RCC 7860 (cell line): ENCODE data around the gene UNC119B.

ENCODE experiments used
- DNase-seq: peaks from one replicate; pipeline ENCODE4 v3.0.0-alpha.2; 2015; ENCODE audit warnings: low spot score
- FAIRE-seq: peaks from 2 replicates; lab custom pipeline; 2012; peaks lifted over from hg19 to GRCh38; lab: Jason Lieb, UNC

Gene UNC119B

GRCh38 chr12:120687578-120688289 lies 22.5 kb upstream of the UNC119B start:
- no peak for DNase-seq
- no peak for FAIRE-seq

DNA sequence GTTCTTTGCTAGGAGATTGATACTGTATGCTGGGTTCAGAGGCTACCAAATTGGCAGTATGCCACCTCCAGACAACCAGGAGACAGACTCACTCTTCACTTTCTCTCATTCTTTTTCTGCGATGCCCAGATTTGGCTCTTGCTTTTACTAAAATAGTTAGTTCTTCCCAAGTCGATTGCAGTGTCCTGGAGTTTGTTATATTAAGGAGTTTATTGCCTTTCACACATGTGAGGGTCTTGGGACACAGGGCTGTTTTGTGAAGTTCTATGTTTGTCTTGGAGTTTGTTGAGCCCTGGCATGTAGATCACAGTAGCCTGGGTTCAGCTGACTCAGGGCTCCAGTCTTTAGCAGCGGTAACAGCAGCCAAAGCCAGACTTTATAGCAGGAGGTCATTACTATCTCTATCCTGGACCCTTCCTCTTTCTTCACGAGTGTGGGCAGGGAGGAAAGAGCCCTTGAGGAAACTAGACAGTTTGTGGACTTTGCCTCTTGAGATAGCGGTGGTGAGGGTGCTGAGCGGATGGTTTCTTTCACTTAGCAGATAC lies 21.7 kb upstream of the UNC119B start:
- FAIRE-seq: no peak
- peak; percentile 20 for DNase-seq

DNA sequence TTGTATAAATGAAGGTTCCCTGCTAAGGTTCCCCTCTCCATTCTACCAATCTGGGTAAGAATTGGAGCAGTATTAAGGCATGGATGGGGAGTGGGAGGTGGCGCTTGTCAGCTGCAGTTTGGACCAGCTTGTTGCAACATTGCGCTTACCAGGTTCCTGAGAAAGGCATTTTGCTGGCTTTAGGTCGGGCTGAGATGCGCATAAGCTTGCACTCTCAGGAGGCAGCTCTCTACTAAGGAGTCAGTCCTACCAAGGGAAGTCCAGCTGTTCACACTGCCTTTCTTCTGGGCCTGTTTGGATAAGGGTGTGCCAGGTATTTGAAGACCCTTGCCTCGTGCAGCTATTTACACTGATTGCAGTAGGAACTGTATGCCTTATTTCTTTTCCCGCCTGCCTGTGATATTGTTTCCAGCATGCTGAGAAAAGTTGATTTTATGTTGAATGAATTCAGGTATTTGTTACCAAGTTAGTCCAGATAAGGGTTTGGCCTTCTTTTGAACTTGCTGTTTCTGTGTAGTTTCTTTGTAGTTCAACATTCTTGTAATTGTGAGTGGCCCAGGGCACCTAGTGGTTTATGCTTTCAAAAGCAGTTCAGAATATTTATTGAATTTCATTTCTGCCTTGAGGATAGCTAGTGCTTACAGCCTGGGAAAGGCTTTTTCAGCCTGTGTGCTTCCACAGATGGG lies 20.7 kb upstream of the UNC119B start:
- no peak for FAIRE-seq
- no peak for DNase-seq

- DNase-seq: no peak
- no peak for FAIRE-seq
Measured at GRCh38 chr12:120690083-120690450, 20.2 kb upstream of the UNC119B start.

GRCh38 chr12:120690978-120691377 lies 19.3 kb upstream of the UNC119B start:
- DNase-seq (no peak), FAIRE-seq (no peak)

- DNase-seq (peak; percentile 83), FAIRE-seq (peak; percentile 95)
Measured at GRCh38 chr12:120692524-120693033, 17.7 kb upstream of the UNC119B start.

- FAIRE-seq: no peak
- no peak for DNase-seq
Measured at GRCh38 chr12:120693848-120694247, 16.4 kb upstream of the UNC119B start.

DNA sequence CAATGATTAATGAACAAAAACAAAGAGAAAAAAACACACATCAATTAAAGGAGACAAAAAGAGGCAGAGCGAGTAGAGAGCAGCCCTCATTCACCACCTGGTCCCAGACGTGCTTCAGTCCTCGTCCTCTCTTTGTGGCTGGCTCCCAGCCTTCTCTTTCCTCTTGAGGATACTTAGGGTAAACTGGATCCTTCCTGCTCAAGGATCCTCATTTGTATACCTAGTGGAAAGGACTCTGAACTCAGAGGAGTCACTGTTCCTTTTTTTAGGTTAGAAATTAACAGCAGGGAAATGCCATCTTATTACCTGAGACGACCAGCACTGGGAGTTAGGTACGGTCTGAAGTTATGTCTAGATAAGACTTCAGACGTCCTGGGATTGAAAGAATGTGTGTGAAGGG lies 13.6 kb upstream of the UNC119B start:
- DNase-seq: no peak
- no peak for FAIRE-seq

DNA sequence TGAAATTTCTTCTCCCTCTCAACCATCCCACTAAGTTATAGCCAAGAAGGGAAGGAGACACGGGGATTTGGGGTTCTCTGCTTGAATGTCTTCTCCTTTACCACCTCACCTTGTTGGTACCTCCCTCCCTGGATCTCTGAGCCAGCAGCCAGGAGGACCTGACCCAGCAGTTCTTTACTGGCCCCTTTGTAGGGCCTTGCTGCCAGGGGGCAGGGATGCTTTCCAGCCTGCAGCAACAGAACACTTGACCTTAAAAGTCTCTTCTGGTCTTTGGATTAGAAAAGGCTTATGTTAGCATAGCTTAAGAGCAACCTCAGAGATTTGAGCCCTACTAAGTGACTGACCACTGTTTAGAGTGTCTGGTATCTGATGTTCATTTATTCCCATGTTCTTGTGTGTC lies 12.9 kb upstream of the UNC119B start:
- no peak for FAIRE-seq
- no peak for DNase-seq

DNA sequence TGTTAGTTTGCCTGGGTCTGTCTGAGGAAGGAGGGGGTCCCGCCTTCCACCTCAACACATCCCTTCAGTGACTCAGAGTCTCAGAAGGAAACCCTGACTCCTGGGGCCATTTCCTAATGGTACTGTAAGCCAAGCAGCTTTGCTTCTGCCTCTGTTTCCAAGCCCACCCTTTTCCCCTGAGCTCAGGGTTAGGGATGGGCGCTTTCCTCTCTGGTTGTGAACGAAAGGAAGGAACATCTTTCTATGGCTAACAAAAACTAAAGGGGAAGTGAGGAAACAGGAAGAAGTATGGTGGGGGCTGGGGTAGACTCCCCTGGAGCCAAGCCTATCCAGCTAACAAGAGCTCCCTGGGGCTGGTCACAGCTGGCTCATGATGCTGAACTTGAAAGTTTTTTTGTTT lies 11.6 kb upstream of the UNC119B start:
- no peak for FAIRE-seq
- DNase-seq: no peak

DNA sequence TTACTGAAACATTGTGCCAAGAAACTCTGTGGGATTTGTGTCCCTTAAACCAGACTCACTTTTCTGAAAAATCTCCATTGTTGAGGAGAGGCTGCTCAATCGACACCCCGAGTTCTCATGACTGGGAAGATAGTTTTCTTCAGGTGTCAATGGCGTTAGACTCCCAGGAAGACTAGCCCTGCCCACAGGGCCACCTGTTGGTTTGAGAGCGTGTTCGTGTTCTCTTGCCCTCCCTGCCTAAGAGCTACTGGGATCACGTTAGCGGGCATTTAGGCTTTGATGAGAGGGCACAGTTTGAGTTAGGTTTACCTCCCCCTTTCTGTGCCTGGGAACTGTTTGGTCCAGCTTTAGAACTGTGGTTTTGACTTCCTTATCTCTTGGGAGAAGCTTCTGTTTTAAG lies 10.7 kb upstream of the UNC119B start:
- DNase-seq (no peak), FAIRE-seq (no peak)

- DNase-seq (no peak), FAIRE-seq (no peak)
Measured at GRCh38 chr12:120700886-120701285, 9.4 kb upstream of the UNC119B start.

- no peak for FAIRE-seq
- DNase-seq: no peak
Measured at GRCh38 chr12:120702637-120703036, 7.6 kb upstream of the UNC119B start.

DNA sequence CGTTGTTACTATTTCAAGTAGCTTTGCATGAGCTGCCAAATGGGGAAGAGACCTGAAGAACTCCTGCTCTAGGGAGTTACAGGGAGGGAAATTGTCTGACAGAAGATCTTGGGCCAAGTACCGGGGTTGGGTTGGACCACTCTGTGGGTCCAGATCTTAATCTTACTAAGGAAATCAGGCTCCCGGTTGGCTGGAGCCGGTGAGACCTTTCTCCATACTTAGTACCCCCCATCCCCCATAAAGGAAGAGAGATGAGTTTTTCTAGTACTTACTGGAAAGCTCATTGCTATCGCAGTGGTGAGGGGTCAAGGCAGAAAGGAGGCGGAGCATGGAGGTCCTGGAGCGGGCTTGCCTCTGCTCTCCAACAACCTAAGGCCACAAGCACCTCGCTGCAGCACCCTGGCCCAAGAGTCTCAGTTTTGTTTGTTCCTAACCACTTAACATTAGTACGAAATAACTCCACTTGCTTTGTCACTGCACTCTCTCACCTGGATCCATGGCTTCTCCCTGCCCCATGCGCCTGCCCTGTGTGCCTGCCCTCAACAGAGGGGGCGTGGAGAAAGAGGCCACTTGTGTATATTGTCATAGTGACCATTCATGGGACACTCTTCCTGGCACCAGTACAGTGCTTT lies 6.8 kb upstream of the UNC119B start:
- no peak for FAIRE-seq
- no peak for DNase-seq

DNA sequence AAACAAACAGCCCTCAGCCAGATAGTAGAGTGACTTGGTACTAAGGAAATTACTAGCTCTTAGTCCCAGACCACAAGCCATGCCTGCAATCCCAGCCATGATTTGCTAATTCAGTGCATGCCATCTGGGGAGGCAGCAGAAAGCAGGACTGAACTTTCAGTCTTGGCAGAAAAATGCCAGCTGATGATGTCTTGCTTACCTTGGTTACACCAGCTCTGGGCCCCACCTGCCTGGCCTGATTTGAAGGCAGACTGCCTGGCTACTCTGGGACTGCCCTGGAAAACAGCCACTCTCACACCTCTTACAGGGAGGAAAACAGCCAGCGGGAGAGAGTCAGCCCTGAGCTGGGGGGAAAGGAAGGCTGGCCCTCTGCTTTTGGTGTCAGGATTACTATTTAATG lies 4.6 kb upstream of the UNC119B start:
- DNase-seq (no peak), FAIRE-seq (no peak)

DNA sequence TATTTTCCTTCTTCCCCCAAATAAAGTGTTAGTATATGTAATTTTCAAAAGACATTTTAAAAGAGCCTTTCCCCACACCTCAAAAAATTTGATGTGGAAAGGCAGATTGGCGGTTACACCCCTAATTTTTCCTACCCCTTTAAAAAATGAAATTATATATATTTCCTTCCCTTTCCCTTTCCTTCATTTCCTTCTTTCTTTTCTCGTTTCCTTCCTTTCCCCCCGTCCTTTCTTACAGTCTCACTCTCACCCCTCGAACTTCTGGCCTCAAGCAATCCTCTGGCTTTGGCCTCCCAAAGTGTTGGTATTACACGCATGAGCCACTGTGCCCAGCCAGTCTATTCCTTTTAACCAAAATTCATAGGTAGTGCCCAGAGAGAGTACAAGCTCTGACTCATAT lies 4.2 kb upstream of the UNC119B start:
- no peak for FAIRE-seq
- no peak for DNase-seq

- no peak for DNase-seq
- FAIRE-seq: no peak
Measured at GRCh38 chr12:120708651-120709050, 1.6 kb upstream of the UNC119B start.

DNA sequence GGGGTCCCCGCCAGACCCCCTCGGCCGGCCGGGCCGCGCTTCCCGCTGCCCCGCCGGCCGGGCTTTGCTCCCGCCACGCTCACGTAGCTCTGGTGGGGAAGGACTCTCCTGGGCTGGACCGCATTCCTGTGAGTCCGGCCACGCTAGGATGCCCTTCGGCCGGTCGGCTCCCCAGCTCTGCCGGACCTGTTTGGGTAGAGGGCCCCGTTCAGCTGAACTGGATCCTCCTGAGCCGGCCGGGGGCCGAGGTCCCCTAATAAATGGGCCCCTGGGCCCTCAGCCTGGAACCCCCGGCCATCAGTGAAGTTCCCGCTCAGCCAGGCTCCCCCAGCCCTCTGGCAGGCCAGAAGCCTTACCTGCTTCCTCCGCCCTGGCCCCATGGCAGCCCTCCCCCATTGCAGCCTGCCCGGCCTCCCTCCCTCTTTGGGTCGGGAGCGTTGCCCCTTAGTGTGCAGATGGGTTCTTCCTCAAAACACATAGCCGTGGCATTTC lies 593 bp downstream of the UNC119B start:
- DNase-seq: no peak
- no peak for FAIRE-seq

DNA sequence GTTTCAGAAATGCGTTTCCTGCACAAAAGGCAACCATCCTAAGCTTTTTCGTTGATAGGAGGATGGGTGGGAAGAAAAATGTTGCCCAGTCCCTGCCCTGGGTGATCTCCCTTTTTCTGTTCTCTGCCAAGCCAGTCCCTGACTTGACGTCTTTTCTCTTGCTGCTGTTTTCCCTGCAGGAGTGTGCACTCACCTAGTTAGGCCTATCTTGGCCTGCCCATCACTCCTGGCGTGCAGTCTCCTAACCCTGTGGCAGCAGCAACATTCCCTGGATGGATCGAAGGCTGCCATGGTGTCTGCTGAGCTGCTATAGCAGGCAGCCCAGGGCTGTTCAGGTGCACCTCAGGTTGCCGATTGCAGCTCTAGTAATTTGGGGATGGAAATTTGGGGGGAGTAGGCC lies 1.2 kb downstream of the UNC119B start:
- no peak for DNase-seq
- FAIRE-seq: no peak

GRCh38 chr12:120712610-120713009 lies 2.4 kb downstream of the UNC119B start:
- FAIRE-seq (no peak), DNase-seq (no peak)

DNA sequence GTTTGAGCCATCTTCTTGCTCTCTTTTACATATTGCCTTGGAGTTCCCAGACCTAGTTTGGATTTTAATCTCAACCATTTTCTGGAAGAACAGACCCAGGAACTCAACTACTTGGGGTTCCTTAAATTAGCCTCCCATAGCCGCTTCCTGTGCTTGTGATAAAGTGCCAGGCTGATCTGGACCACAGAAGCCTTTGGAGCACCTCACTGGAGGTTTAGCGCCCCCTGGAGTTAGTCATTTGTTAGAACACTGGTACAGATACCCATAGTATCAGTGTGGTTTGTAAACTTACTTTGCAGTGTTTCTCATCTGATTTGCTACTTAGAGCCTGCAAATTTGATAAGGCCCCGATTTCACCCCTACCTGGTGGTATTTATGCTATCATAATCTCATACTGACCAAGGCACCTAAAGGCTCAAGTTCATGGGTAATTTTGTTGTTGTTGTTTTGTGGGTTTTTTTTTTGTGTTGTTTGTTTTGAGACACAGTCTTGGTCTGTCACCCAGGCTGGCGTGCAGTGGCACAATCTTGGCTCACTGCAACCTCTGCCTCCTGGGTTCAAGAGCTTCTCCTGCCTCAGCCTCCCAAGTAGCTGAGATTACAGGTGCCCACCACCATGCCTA lies 3.7 kb downstream of the UNC119B start:
- peak; percentile 52 for FAIRE-seq
- DNase-seq: peak; percentile 58
